GM06990 (cell line): ENCODE results near the gene AKAP12.
"Not testable (repeated sequence)": the region's sequence is repeated elsewhere in the genome, so short reads cannot be mapped to it uniquely, and the experiment has no call there.

Source experiments
- DNase-seq: peaks from one replicate; pipeline ENCODE4 v3.0.0-alpha.2; 2011; ENCODE audit not compliant: insufficient read length; ENCODE audit errors: extremely low read depth
- H3K27me3 ChIP-seq: replicated peaks from 2 replicates; pipeline ENCODE4 v1.6.0; 2011; ENCODE audit warnings: low read length; ENCODE audit not compliant: control insufficient read depth, insufficient read depth
- H3K36me3 ChIP-seq: 2 replicates; pipeline ENCODE4 v1.5.1; 2011; ENCODE audit warnings: low read length; ENCODE audit not compliant: control insufficient read depth, insufficient read depth
- H3K4me3 ChIP-seq: replicated peaks from 2 replicates; pipeline ENCODE4 v1.5.1; 2011; ENCODE audit warnings: low read depth, mild to moderate bottlenecking, control low read depth, low read length
- CTCF ChIP-seq: IDR thresholded peaks from 2 replicates; pipeline ENCODE4 v1.5.1; 2011; ENCODE audit warnings: low read length, control low read depth, mild to moderate bottlenecking, inconsistent platforms; ENCODE audit not compliant: insufficient read depth, poor library complexity, severe bottlenecking

The AKAP12 gene

GRCh38 chr6:151338651-151339200 is 99.0 kb downstream of the AKAP12 start:
- no peaks in the 10 kb centered on the region for H3K36me3 ChIP-seq
- TF ChIP-seq CTCF = no peak
- no peaks in the 10 kb centered on the region; the same call in 1 of the 2 replicates for H3K27me3 ChIP-seq
- no peak overlapping the region for H3K4me3 ChIP-seq
- no peak for DNase-seq

- Histone ChIP-seq H3K36me3 (no peaks in the 10 kb centered on the region), H3K4me3 (no peak overlapping the region), H3K27me3 (no peaks in the 10 kb centered on the region; the same call in 1 of the 2 replicates)
- TF ChIP-seq CTCF = no peak
- no peak for DNase-seq
Measured at GRCh38 chr6:151339369-151339768, 99.6 kb downstream of the AKAP12 start.

GRCh38 chr6:151340219-151340978 is 100.6 kb downstream of the AKAP12 start:
- no peaks in the 10 kb centered on the region for H3K36me3 ChIP-seq
- H3K4me3 ChIP-seq = no peak overlapping the region
- no peak for DNase-seq
- H3K27me3 ChIP-seq = no peaks in the 10 kb centered on the region; the same call in 1 of the 2 replicates
- no peak for TF ChIP-seq CTCF

- no peak for DNase-seq
- TF ChIP-seq CTCF = no peak
- Histone ChIP-seq H3K27me3 (no peaks in the 10 kb centered on the region; the same call in 1 of the 2 replicates), H3K36me3 (no peaks in the 10 kb centered on the region), H3K4me3 (no peak overlapping the region)
Measured at GRCh38 chr6:151341476-151342195, 101.9 kb downstream of the AKAP12 start.

DNA sequence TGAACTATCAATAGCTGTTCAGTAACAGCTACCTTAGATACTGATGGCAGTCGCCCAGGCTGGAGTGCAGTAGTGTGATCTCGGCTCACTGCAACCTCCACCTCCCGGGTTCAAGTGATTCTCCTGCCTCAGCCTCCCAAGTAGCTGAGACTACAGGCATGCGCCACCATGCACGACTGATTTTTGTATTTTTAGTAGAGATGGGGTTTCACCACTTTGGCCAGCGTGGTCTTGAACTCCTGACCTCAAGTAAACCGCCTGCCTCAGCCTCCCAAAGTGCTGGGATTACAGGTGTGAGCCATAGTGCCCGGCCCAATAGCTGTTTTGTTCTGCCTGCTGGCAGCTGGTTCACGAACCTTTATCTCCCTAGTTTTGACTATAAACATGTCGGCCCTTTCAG is 103.0 kb downstream of the AKAP12 start:
- not testable (repeated sequence) for H3K27me3 ChIP-seq, H3K36me3 ChIP-seq, H3K4me3 ChIP-seq, DNase-seq

DNA sequence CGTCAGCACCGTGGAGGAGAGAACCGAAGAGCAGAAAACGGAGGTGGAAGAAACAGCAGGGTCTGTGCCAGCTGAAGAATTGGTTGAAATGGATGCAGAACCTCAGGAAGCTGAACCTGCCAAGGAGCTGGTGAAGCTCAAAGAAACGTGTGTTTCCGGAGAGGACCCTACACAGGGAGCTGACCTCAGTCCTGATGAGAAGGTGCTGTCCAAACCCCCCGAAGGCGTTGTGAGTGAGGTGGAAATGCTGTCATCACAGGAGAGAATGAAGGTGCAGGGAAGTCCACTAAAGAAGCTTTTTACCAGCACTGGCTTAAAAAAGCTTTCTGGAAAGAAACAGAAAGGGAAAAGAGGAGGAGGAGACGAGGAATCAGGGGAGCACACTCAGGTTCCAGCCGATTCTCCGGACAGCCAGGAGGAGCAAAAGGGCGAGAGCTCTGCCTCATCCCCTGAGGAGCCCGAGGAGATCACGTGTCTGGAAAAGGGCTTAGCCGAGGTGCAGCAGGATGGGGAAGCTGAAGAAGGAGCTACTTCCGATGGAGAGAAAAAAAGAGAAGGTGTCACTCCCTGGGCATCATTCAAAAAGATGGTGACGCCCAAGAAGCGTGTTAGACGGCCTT is 110.0 kb downstream of the AKAP12 start:
- TF ChIP-seq CTCF = no peak
- no peak for DNase-seq
- no peak overlapping the region for H3K4me3 ChIP-seq
- H3K36me3 ChIP-seq = no peaks in the 10 kb centered on the region
- H3K27me3 ChIP-seq = no peaks in the 10 kb centered on the region
